Activated CD4-positive, alpha-beta T cell treated with anti-CD3 and anti-CD28 coated beads, Interleukin-10, Interleukin-2, amounts not matched to agents 100 ng/mL and 50 ng/mL, durations not matched to agents 16 hours and 8 hours (primary cell): ENCODE data around the gene ABHD16A.

Experiments used
- DNase-seq: peaks from one replicate; pipeline ENCODE4 v3.0.0-alpha.2; 2020

The ABHD16A gene

DNA sequence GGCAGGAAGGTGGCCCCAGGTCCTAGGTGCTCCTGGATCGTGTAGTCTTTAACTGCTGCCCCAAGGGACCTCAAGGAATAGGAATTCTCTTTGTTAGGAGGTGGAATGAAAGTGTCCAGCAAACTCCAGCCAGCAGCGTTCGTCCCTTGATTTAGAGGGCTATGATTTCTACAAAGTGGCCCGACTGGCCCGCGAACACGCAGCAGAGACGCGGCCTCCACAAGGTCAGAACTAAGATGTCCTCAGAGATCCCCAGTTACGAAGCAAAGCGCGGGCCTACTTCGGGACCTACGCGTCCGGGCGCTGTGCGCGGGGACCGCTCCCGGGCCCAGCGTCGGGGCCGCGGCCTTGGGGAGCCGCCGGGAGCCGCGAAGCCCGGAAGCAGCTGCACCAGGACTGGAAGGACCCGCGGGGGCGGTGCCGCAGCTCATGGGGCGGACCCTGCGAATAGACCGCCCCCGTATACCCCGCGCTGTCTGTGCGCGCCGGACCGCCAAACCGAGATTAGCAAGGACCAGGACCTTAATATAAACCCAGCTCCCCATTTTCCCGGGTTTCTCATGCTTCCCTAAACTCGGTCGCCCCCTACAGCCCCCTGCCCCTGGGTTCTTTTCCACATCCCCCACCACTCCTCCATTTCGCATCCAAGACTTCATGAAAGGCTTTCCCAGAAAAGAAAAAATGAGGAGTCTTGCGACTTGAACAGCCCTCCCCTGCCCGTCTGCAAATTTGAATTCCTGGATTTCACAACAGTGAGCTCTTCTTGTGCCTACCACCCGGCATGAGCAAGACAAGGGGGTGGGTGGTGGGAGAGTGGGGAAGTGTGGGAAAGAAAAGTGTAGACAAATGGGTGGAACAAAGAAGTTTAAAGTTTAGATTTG lies 42.5 kb downstream of the ABHD16A start, which contains the start of gene C6orf47:
Gene C6orf47, minus strand, starts transcription at position 398 of the 881 bp plus-strand sequence. CDS start 831 bp downstream, outside the sequence.
- DNase-seq: peak; percentile 88

DNA sequence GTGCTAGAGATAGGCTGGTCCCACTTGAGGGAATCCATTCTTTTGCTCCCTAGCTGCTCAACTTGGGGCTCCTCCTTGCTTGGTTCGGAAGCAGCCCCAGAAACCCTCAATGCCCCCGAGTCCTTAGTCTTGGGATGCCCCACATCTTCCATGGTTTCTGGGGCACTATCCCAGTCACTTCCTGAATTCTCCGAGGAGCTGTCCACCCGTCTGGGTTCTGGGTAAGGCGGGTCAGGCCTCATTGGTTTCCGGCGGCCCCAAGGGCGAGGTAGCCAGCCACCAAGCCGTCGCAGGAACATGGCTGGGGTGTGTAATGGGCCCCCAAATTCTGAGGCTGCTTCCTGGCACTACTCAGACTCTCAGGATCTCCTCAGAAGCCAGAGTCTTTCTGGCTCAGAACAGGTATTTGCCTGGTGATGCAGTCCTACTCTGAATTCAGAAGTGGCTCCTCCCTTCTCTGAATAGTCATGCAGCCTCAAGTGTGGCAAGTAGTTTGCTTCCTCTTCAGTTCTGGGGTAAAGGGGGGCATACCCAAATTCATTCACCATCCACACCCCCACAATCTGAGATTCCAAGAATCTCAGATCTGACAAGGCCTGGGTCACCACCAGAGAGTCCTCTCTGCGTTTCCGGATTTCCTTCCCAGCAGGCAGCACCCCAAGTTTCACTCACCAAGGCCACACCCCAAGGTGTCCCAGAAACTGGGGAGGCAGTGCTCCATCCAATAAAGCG lies 43.3 kb downstream of the ABHD16A start:
- peak; percentile 52 for DNase-seq

DNA sequence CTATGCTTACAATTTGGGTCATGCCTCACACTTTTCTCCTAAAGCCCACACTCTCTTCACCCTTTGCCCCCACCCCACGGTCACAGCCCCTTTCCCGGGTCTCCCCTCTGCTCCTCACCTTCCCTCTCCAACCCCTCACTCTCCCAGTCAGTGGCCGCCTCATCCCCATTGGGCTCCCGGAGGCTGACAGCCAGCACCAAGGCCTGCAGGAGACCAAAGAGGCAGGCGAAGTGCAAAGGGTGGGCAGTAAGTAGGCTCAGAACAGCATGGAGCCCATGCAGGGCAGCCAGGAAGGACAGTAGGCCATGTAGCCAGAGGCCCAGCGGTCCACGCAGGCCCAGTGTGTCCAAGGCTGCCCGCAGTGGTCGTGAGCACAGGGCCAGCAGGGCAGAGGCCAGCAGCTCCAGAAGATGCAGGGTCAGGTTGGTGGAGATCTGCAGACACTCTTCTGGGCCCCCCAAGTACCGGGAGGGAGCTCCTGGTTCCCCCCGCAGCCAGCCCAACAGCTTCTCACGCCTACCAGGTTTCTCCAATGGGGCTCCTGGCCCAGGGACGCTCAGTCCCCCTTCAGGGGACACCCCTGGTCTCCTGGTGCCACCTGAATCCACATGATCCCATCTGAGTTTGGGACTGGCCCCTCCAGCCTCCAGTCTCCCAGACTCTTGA lies 44.0 kb downstream of the ABHD16A start:
- no peak for DNase-seq

DNA sequence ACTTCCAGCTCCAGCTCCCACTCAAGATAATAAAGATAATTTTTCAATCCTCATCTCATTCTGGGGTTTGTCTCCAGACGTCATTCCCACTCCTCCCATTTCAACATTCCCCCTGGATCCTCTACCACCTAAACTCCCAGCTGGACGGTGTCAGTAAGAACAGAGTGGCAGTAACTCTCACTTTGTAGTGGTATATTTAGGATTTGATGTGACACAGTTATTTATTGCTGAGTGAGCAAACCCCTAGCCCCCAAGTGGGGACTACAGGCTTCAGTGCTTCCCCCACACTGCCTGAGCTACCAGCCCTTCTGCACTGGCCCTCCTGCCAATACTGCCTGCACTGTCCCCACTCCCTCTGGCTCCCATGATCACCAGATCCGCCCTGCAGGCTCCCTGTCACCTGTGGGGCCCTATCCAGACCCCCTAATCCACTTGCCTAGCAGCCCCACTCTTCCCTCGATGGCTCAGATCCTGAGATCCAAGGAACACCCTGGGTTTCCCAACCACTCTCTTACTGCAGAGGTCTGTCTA lies 44.9 kb downstream of the ABHD16A start:
- DNase-seq: no peak

DNA sequence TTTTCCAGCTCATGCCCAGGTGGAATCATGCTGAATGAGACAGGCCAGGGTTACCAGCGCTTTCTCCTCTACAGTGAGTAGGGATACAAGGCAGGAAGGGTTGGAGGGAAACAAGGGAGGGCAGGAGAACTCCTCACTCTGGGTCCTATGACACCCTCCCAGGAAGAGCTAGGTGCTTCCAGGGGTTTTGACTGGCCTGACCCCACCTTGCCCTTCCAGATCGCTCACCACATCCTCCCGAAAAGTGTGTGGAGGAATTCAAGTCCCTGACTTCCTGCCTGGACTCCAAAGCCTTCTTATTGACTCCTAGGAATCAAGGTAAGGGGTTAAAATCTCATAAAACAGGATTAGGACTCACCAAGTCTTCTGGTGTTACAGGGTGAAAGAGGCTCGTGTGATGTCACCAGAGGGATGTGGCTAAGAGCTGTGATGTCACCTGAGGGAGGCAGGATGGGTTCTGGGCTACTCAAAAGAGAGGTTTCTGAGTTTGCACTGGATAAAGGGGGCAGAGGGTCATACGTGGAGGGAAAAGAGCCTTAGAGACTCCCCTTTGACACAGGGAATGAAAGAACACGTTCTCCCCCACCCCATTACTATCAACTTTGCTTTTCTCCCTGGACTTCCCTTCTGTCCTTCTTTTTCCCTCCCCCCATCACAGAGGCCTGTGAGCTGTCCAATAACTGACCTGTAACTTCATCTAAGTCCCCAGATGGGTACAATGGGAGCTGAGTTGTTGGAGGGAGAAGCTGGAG lies 45.5 kb downstream of the ABHD16A start:
- peak; percentile 45 for DNase-seq

DNA sequence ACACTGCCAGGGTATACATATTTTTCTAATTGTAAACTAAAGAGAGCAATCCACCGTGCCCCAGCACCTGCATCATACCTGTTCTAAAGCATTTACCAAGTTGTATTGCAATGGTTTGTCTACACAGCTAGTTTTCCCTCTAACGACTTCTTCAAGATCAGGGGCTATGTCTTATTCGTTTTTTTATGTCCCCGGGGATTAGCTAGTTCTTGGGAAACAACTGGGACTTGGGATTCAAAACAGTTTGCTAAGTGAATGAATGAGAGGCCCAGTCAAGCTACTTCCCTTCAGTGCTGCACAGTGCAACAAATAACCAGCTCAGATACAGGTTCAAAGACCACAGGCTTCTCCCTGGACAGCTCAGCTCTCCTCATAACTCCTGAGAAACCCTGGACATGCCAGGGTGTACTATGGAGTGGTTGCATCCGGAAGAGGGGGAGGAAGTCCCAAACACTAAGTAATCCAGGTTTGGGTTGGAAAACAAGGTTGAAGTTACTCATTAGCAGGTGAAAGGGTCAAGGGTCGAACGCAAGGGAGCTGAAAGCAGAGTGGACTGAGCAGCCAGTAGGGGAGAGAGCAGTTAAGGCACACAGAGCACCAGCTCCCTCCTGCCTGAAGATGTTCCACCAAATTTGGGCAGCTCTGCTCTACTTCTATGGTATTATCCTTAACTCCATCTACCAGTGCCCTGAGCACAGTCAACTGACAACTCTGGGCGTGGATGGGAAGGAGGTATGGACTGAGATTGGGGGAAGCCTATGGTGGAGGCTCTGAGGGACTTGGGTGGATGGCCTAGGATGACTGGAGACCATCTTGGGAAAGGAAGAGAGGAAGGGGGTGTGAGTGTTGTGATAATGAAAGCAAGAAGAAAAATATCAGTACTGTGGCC lies 47.5 kb downstream of the ABHD16A start, which contains the start of gene APOM:
Gene APOM, plus strand, starts transcription at position 546 of the 889 bp plus-strand sequence. Its CDS starts 73 bp downstream, at position 619.
- DNase-seq: no peak

DNA sequence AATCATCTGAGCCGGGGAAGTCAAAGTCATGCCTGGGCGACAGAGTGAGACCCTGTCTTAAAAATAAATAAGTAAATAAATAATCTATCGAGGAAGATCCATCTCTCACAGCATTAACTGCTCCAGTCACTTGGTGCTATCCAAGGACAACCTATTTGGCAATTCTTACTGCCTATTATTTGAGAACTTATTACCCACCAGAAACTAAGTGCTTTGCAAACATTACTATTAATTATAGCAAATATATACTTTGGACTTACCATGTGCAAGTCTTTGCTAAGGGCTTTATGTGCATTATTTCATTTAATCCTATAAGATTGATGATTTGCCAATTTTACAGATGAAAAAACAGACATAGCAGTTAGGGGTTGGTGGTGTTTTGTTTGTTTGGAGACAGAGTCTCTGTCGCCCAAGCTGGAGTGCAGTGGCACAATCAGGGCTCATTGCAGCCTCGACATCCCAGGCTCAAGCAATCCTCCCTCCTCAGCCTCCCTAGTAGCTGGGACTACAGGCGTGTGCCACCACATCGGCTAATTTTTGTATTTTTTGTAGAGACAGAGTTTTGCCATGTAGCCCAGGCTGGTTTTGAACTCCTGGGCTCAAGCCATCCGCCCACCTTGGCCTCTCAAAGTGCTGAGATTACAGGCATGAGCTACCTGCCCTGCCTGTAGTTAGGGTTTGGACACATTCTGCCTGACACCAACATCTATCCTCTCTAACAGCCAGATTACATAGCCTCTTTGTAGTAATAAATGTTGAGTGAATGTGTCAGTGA lies 48.4 kb downstream of the ABHD16A start:
- no peak for DNase-seq

DNA sequence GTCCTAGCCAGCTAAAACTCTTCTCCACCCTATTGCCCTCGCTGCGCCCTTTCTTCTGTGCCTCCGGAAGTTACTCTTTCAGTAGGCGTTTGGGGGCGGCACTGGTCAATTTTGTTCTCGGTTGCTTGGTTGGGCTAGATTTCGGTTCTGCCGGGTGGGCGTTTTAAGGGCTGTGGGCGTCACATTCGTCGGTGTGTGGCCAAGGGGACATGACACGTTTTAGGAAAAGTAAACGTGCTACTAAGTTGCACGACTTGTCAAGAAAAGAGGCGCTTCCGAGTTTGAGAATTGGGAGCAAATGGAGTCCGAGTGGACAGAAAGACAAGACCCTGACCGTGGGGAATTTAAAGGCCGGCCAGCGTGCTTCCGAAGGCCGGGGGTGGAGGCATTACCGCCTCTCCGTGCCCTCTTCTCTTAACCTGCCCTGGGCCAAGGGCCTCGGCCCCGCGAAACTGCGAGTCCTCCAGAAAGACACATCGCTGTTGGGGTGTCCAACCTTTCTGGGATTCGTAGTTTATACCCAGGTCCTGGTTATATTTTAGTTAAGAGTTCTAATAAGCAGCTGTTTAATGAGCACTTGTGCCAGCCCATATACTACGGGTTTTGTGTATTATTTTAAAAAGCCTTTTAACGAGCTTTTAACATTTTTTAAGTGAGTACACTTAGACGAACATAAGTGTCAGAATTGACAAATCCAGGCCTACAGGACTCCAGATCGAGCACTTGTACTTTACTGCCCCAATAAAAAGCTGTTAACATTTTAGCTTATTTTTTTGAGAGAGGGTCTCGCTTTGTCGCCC lies 50.0 kb downstream of the ABHD16A start:
- peak; percentile 92 for DNase-seq

DNA sequence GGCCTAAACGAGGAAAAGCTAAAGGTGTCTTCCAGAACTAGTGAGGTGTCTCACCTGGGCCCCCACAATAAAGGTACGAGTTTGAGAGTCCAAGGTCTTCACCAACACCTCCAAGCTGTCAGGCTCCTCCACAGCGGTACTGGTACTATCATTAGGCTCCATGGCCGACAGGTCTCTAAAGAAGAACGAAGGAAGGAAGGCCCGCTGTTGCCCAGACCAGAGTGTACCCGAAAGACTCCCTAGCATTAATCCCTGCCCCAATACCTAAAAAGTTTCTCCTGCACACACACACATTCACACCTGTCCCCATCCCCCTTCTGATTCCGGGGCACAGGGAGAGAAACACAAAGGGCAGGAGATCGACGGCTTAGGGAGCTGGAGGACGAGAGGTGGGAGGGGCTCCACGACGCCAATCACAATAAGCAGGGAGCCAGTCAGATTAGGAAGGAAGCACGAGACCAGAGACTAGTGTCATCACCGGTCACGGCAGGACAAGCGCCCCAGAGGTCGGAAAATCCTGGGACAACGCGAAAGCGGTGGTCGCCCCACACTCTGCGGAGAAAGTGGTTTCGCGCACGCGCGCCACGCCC lies 51.4 kb downstream of the ABHD16A start:
- DNase-seq: peak; percentile 77

DNA sequence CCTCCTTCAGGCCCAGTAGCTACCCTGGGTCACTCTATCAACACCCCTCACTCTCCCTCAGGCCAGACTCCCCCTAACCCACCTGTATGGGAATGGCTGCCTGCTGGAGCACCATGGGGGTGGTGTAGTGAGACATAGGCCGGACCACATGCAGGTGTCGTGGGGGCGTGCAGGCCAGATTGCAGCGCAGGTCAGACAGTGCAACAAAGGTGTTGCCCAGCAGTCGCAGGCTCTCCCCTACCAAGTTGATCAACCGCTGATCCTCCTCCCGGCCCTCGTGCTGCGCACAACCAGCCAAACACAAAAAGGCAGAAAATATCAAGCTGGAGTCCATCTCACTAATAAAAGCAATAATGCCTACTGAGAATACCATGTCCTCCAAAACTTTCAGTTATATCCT lies 57.8 kb downstream of the ABHD16A start:
- DNase-seq: no peak

DNA sequence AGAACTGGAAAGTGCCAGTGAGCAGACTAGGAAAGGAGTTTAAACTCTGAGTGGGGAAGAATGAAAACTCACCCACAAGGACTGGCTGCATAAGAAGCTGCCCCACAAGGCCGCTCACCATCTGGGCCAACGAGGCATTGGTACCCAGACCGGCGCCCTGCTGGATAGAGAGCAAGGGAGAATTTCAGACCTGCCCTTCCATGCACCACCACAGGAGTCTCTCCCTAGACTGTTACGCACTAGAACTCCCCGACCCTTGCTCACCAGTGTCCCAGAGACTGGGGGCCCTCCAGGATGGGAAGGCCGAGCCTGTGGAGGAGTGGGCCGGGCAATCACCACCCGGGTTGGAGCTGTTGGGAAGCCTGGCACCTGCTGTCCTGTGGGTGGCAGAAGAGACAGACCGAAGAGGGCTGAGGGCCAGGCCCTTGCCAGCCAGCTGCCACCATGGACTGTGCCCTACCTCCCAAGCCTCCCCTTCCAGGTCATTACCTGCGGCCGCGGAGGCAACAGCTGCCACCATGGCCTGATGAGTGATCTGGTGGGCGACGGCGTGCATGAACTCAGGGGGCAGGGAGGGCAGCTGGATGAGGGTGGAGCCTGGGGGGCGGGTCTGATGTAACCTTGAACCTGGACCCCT lies 59.2 kb downstream of the ABHD16A start:
- DNase-seq: no peak

DNA sequence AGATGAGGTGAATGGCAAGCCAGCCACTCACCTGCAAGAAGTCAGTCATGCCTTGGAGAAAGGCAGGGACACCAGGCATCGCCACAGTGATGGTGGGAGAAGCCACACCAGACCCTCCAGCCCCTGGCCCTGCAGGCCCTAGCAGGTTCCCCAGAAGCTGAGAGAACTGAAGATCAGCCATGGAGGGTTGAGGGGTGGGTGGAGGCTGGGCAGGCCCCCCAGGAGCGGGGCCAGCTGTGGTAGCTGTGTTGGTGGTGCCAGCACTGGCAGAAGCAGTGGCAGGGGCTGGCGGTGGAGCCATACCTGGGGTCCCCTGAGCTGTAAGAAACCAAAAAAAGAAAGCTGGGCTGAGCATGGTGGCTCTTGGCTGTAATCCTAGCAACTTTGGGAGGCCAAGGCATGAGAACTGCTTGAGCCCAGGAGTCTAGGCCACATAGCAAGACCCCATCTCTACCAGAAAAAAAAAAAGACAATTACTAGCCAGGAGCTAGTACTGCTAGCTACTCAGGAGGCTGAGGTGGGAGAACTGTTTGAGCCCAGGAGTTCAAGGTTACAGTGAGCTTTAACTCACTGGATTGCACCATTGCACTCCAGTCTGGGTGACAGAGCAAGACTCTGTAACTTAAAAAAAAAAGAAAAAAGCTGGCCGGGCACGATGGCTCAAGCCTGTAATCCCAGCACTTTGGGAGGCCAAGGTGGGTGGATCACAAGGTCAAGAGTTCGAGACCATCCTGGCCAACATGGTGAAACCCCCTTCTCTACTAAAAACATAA lies 60.1 kb downstream of the ABHD16A start:
- no peak for DNase-seq

DNA sequence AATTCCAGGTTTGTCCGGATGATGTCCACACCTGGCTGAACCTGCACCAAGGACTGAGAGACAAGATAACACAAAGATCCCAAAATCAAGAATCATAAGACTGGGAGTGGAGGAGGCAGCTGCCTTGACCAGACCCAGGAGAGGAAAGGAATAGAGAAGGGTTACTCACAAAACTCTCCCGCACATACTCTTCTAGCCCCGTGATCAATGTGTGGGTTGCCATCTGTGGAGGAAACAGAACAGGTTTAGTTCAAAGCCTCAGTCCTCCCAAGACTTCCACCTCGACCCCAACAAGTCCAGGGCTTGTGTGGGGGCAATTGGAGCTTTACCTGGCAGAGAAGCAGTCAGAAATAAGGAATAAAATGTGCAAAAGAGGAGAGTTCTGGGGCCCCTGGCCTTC lies 61.8 kb downstream of the ABHD16A start:
- DNase-seq: no peak

DNA sequence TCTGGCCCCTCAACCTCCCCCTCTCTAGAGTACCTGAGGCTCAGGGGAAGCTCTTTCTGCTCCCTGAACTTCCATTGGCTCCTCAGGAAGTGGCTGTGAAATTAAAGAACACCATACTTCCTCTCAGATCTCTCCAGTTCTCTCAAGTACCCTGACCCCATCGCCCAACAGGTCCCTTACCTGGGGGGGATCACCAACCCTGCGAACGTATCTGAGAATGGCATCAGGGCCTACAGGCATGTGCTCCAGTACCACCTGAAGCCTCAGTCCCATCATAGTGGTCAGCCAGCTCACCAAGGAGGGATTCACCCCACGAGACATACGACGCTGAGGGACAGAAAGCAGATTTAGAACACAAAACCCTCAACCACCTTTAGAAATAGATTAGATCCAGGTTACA lies 62.5 kb downstream of the ABHD16A start:
- DNase-seq: no peak

DNA sequence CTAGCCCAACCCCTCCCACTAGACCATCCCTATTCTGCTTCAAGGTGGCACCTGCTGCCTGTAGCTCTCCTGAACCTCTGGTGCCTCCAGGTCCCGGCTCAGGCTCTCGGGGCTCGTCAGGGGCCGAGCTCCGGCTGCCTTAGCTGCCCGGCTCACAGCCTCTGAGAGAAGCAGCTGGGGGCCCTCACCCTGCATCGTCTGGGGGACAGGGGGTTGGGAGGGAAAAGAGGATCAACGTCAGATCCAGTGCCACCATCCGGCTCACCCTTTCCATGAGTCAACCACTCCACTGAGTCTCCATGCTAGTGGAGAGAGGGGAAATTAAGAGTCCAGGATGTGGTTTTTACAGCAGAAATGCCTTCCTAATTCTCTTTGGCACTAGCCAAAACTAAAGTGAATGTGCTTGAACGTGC lies 63.7 kb downstream of the ABHD16A start:
- DNase-seq: peak; percentile 36

DNA sequence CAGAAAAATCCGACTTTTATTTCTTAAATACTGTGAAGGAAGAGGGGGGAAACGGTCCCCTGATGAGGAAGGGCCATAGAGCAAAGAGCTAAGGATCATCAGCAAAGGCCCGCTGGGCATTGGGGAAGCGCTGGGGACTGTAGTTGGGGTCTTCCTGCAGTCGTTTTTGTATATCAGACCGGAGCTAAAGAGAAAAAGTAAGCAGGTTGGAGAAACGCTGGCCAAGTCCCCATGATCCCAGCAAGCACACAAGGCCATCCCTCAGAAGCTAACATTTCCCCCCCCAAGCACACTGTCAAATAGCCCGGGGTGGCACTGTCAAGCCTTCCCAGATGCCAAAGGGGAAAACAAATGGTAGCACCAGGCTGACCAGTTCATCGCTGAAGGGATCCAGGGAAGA lies 64.1 kb downstream of the ABHD16A start:
- DNase-seq: no peak
